HUES64 (cell line): ENCODE measurements around the gene ZNF552.
A peak's percentile ranks its signal among the peaks of the same experiment; 100 is the strongest.
"Not testable (repeated sequence)": the region's sequence is repeated elsewhere in the genome, so short reads cannot be mapped to it uniquely, and the experiment has no call there.

ENCODE experiments used
- H3K27ac ChIP-seq: 2 replicates; pipeline ENCODE4 v1.7.0; 2013; ENCODE audit warnings: low read depth, low read length, inconsistent platforms
- H3K27me3 ChIP-seq: 2 replicates; pipeline ENCODE4 v1.6.1; 2013; ENCODE audit warnings: mild to moderate bottlenecking, low read length; ENCODE audit not compliant: insufficient read depth
- H3K36me3 ChIP-seq: 2 replicates; pipeline ENCODE4 v1.6.1; 2013; ENCODE audit warnings: mild to moderate bottlenecking, low read length; ENCODE audit not compliant: insufficient read depth
- H3K4me1 ChIP-seq: 2 replicates; pipeline ENCODE4 v1.6.1; 2013; ENCODE audit warnings: mild to moderate bottlenecking, low read length, moderate library complexity; ENCODE audit not compliant: insufficient read depth
- H3K4me3 ChIP-seq: 2 replicates; pipeline ENCODE4 v1.5.1; 2013; ENCODE audit warnings: mild to moderate bottlenecking, low read length, moderate library complexity
- H3K9ac ChIP-seq: 2 replicates; pipeline ENCODE4 v1.6.1; 2013; ENCODE audit warnings: mild to moderate bottlenecking, low read depth, low read length
- H3K9me3 ChIP-seq: 2 replicates; pipeline ENCODE4 v1.6.1; 2013; ENCODE audit warnings: low read depth, low read length; ENCODE audit not compliant: insufficient read depth
- WGBS: fragments of 150-250, 120-280 bp; methylation state at CpG from one replicate; pipeline ENCODE4 v1.1.7; 2013; ENCODE audit warnings: missing lambda C conversion rate; 5-methylcytosine and 5-hydroxymethylcytosine counted together

The ZNF552 gene

DNA sequence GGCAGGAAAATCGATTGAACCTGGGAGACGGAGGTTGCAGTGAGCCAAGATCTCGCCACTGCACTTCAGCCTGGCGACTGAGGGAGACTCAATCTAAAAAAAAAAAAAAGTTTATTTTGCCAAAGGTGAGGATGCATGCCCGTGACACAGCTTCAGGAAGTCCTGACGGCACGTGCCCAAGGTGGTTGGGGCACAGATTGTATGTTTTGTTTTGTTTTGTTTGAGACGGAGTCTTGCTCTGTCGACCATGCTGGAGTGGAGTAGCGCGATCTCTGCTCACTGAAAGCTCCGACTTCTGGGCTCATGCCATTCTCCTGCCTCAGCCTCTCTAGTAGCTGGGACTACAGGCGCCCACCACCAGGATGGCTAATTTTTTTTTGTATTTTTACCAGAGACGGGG lies 3.3 kb upstream of the ZNF552 start:
- Histone ChIP-seq H3K36me3 (peaks cover 12% of the 10 kb centered on the region), H3K9ac (no peak overlapping the region), H3K4me1 (peaks cover 20% of the 10 kb centered on the region), H3K27me3 (no peaks in the 10 kb centered on the region), H3K9me3 (no peaks in the 10 kb centered on the region), H3K4me3 (no peak overlapping the region), H3K27ac (no peak overlapping the region)
- WGBS: 94% methylated on average over 14 of the region's 14 CpGs

DNA sequence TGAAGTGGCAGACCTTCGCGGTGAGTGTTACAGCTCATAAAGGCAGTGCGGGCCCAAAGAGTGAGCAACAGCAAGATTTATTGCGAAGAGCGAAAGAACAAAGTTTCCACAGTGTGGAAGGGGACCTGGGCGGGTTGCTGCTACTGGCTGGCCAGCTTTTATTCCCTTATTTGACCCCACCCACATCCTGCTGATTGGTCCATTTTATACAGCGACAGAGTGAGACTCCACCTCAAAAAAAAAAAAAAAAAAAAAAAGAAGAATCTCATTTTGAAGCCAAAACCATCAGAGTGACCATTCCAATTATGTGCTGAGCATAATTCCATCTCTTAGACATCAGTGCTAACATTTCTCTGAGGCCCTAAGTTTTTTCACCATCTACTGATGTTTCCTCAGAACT lies 1.9 kb upstream of the ZNF552 start:
- H3K4me1 ChIP-seq: peaks cover 20% of the 10 kb centered on the region
- 94% methylated on average over 7 of the region's 7 CpGs for WGBS
- H3K27ac ChIP-seq: no peak overlapping the region

DNA sequence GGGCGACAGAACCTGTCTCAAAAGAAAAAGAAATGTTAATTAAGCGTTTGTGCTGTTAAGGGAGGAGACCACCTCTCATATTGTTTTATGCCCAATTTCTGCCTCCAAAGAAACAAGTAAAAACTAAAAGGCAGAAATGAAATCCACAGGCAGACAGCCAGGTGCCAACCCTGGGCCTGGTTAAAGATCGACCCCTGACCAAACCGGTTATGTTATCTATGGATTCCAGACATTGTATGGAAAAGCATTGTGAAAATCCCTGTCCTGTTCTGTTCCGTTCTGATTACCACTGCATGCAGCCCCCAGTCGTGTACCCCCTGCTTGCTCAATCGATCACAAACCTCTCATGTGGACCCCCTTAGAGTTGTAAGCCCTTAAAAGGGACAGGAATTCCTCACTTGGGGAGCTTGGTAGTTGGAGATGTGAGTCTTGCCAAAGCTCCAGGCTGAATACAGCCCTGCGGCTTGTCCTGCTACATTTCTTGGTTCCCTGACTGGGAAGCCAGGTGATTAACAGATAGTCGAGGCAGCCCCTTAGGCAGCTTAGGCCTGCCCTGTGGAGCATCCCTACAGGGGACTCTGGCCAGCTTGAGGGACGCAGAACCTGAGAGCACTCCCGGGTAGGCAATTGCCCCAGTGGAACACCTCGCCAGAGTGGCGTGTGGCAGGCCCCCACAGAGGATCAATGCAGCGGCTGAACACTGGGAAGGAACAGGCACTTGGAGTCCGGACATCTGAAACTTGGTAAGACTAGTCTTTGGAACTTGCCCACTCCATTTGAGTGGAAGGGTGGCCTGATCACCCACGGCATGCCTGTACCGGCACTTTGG lies 748 bp upstream of the ZNF552 start:
- Histone ChIP-seq H3K4me3 (peak overlapping the region; percentile 94), H3K4me1 (peaks cover 14% of the 10 kb centered on the region), H3K27me3 (no peaks in the 10 kb centered on the region), H3K36me3 (peaks cover 14% of the 10 kb centered on the region), H3K9ac (no peak overlapping the region), H3K27ac (no peak overlapping the region), H3K9me3 (no peaks in the 10 kb centered on the region)
- 91% methylated on average over 17 of the region's 17 CpGs for WGBS

More for the DNA sequence above, 1.9 kb upstream of the ZNF552 start:
- H3K9me3 ChIP-seq: no peaks in the 10 kb centered on the region
- H3K9ac ChIP-seq: no peak overlapping the region
- no peaks in the 10 kb centered on the region for H3K27me3 ChIP-seq
- H3K36me3 ChIP-seq: peaks cover 14% of the 10 kb centered on the region
- H3K4me3 ChIP-seq: no peak overlapping the region

DNA sequence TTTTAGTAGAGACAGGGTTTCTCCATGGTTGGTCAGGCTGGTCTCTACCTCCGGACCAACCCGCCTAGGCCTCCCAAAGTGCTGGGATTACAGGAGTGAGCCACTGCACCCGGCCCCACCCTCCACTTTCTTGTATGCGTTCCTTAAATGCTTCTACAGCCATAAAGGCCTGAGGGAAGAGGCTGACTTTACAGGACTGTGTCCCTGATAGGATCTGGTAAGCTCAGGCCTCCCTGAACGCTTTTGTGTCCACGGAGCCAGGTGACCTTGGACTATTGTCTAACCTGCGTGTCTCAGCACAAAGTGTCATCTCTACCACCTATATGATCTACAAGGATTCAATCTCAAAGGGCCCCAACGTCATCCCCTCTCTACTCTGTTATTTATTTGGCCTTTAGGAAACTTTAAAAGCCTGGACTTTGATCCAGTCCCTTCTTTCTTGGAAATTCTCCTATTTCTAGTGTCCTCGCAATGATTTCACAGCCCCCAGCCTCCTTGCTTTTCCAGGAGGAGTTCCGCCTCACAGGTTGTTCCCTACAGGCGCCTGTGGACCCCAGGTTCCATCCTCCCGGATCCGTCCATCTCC lies 701 bp downstream of the ZNF552 start:
- Histone ChIP-seq H3K4me1 (peaks cover 12% of the 10 kb centered on the region), H3K9me3 (no peaks in the 10 kb centered on the region), H3K27ac (peak overlapping the region; percentile 66), H3K9ac (peak overlapping the region; percentile 89), H3K27me3 (no peaks in the 10 kb centered on the region), H3K36me3 (peaks cover 28% of the 10 kb centered on the region), H3K4me3 (peak overlapping the region; percentile 94)
- WGBS: 17% methylated on average over 13 of the region's 13 CpGs

DNA sequence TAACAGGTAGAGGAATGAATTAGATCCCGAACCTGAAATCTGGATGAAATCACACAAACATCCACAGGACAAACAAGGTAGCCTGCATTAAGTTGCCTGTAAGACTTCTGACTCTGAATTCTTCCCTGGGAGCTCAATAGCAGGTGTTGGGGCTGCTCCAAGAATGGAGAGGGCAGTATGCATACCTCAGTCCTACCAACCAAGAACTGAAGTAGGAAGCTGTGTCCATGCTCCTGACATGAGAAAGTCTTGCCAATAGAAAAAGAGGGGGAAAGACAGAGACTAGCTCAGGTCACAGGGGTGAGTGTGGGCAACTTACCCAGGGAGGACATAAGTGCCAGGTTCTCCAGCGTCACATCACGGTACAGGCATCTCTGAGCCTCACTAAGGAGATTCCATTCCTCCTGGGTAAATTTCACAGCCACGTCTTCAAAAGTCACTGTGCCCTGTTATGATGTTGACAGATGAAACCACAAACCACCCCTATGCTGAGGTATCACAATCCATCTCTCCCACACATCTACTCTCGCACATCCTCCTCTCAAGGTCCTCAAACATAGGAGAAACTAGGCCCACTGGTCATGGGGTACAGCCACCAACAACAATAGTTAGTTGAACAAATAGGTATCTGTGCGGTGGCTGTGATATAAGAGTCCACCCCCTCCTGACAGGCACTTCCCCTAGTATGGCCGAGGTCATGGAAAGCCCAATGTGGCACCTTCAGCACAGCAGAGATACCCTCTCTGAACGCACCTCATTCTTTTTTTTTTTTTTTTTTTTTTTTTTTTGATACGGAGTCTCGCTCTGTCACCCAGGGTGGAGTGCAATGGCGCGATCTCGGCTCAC lies 1.5 kb downstream of the ZNF552 start:
- not testable (repeated sequence) for H3K4me1 ChIP-seq, H3K9me3 ChIP-seq, H3K27ac ChIP-seq, H3K9ac ChIP-seq, H3K27me3 ChIP-seq
- 97% methylated on average over 11 of the region's 13 CpGs for WGBS
- peak overlapping the region; percentile 94 for H3K4me3 ChIP-seq
- H3K36me3 ChIP-seq: peaks cover 34% of the 10 kb centered on the region

DNA sequence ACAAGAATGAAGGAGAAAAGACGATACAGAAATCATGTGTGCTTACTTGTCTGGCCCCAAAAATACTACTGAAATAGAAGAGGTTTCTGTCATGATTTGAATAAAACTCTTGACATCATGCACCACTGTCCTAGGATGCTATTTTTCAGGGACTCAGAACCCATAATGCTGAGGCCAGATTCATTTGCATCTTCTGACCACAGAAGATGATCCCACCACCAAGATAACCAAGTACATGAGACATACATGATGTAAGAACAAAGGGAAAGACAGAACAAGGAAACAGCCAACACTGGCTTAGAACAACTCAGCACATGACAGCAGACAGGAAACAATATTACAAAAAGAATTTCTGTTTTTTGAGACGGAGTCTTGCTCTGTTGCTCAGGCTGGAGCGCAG lies 2.5 kb downstream of the ZNF552 start:
- Histone ChIP-seq H3K36me3 (peaks cover 43% of the 10 kb centered on the region), H3K4me1 (peaks cover 5% of the 10 kb centered on the region; the same call in 1 of the 2 replicates), H3K4me3 (no peak overlapping the region), H3K9me3 (no peaks in the 10 kb centered on the region), H3K27ac (no peak overlapping the region), H3K9ac (no peak overlapping the region), H3K27me3 (no peaks in the 10 kb centered on the region)
- WGBS: 93% methylated on average over 3 of the region's 3 CpGs

DNA sequence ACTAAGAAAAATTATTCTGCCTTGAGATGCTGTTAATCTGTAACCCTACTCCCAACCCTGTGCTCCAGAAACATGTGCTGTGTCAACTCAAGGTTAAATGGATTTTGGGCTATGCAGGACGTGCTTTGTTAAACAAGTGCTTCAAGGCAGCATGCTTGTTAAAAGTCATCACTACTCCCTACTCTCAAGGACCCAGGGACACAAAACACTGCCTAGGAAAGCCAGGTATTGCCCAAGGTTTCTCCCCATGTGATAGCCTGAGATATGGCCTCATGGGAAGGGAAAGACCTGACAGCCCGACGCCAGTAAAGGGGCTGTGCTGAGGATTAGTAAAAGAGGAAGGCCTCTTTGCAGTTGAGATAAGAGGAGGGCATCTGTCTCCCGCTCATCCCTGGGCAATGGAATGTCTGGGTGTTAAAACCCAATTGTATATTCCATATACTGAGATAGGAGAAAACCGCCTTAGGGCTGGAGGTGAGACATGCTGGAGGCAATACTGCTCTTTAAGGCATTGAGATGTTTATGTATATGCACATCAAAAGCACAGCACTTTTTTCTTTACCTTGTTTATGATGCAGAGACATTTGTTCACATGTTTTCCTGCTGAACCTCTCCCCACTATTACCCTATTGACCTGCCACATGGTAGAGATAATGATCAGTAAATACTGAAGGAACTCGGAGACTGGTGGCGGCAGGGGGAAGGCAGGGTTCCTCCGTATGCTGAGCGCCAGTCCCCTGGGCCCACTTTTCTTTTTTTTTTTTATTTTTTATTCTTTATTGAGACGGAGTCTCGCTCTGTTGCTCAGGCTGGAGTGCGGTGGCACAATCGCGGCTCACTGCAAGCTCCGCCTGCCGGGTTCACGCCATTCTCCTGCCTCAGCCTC lies 4.1 kb downstream of the ZNF552 start:
- H3K9me3 ChIP-seq, H3K4me3 ChIP-seq, H3K27me3 ChIP-seq, H3K9ac ChIP-seq, H3K4me1 ChIP-seq: not testable (repeated sequence)
- WGBS: 89% methylated on average over 16 of the region's 17 CpGs
- Histone ChIP-seq H3K36me3 (peaks cover 46% of the 10 kb centered on the region), H3K27ac (peak overlapping the region; percentile 23; the same call in 1 of the 2 replicates)

DNA sequence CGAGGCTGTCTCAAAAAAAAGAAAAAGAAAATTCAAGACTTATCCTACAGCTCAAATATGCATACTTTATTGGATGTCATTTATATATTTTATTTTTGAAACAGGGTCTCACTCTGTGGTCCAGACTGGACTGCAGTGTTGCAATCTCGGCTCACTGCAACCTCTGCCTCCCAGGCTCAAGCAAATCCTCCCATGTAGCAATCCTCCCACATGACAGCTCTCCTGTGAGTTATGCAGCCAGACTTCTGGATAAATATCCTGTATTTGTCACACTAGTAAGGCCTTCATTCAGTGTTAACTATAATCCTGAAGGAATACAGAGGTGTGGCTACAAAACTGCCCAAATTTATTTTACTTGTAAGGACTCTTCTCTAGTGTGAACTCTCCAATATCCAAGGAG lies 7.2 kb downstream of the ZNF552 start:
- H3K4me3 ChIP-seq: no peak overlapping the region
- no peak overlapping the region for H3K27ac ChIP-seq
- H3K27me3 ChIP-seq: no peaks in the 10 kb centered on the region
- no peaks in the 10 kb centered on the region for H3K9me3 ChIP-seq
- WGBS: 98% methylated on average over 2 of the region's 2 CpGs
- peaks cover 12% of the 10 kb centered on the region for H3K4me1 ChIP-seq
- peaks cover 41% of the 10 kb centered on the region for H3K36me3 ChIP-seq
- H3K9ac ChIP-seq: no peak overlapping the region

DNA sequence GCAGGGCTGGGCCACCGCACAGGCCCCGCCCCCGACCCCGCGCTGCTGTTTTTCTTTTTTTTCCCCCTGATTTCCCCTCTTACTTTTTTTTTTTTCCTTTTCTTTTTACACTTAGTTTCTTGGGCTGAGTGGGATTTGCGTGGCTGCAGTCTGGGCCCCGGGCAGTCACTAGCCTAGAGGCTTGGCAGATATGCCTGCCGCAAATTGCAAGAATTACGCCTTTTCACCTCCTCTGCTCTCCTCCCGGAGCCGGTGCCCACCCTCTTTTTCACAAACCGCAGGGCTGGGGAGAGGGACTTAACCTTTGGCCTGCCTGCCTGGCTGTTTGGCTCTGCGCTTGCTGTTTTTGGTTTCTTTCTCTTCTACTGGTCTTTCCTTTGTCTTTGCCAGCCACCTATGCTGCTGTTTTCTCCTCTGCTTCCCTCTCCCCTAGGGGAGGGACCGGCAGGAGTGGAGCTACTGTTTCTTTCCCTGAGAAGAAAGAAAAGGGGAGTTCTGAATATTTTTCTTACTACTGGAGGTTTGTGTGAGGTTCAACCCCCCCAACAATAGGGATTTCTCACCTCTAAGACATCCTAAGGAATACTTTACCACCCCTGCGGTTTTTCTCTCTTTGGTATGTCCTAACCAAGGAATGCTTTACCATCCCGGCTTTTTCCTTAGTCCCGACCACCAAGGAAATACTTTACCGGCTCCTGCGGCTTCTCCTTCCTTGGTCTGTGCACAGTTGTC lies 11.0 kb downstream of the ZNF552 start:
- peak overlapping the region; percentile 63 for H3K4me3 ChIP-seq
- H3K27me3 ChIP-seq: no peaks in the 10 kb centered on the region
- H3K27ac ChIP-seq: peak overlapping the region; percentile 96
- peaks cover 45% of the 10 kb centered on the region for H3K4me1 ChIP-seq
- WGBS: under 1% methylated on average over 18 of the region's 19 CpGs
- peaks cover 17% of the 10 kb centered on the region for H3K36me3 ChIP-seq
- peak overlapping the region; percentile 88 for H3K9ac ChIP-seq
- H3K9me3 ChIP-seq: no peaks in the 10 kb centered on the region

DNA sequence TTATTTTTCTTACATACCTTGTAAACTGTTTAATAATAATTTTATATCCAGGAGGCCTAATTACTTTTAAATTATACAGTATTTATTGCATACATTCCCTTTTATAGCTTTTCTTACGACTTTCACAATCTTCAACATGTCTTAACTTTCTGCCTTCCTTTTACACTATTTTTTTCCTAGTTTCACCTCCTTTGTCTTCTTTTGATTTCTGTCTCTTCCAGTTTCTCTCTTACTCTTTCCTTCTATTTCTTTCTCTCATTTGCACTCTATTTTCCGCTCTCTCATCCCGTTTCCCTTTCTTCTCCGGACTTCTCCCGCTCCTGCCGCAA lies 11.5 kb downstream of the ZNF552 start:
- Histone ChIP-seq H3K4me3 (peak overlapping the region; percentile 63), H3K27me3 (no peaks in the 10 kb centered on the region), H3K9me3 (no peaks in the 10 kb centered on the region), H3K27ac (peak overlapping the region; percentile 96), H3K36me3 (peaks cover 12% of the 10 kb centered on the region), H3K4me1 (peaks cover 45% of the 10 kb centered on the region), H3K9ac (peak overlapping the region; percentile 88)
- WGBS: 3% methylated on average over 6 of the region's 6 CpGs
